NB4 (cell line): Measurements from ENCODE around the gene NPC2.

Source experiments
- DNase-seq: peaks from one replicate; pipeline ENCODE4 v3.0.0; 2010; ENCODE audit warnings: low read depth
- H3K4me3 ChIP-seq: one replicate; pipeline ENCODE4 v1.5.1; 2011; ENCODE audit warnings: mild to moderate bottlenecking, low read depth, low read length, moderate library complexity
- CTCF ChIP-seq: IDR thresholded peaks from one replicate; pipeline ENCODE4 v1.5.1; 2012; ENCODE audit warnings: low read depth, low read length
- MYC ChIP-seq: IDR thresholded peaks from 2 replicates; pipeline ENCODE4 v1.6.1; 2011; ENCODE audit warnings: low read depth, low read length
- POLR2A ChIP-seq: IDR thresholded peaks from 2 replicates; pipeline ENCODE4 v1.6.1; 2011; ENCODE audit warnings: mild to moderate bottlenecking; ENCODE audit not compliant: insufficient read length; ENCODE audit errors: extremely low read depth
- TF ChIP-seq, protein P1 (sequence below): IDR thresholded peaks from 2 replicates; pipeline ENCODE4 v1.6.1; 2011; ENCODE audit warnings: low read depth, low read length

The NPC2 gene

DNA sequence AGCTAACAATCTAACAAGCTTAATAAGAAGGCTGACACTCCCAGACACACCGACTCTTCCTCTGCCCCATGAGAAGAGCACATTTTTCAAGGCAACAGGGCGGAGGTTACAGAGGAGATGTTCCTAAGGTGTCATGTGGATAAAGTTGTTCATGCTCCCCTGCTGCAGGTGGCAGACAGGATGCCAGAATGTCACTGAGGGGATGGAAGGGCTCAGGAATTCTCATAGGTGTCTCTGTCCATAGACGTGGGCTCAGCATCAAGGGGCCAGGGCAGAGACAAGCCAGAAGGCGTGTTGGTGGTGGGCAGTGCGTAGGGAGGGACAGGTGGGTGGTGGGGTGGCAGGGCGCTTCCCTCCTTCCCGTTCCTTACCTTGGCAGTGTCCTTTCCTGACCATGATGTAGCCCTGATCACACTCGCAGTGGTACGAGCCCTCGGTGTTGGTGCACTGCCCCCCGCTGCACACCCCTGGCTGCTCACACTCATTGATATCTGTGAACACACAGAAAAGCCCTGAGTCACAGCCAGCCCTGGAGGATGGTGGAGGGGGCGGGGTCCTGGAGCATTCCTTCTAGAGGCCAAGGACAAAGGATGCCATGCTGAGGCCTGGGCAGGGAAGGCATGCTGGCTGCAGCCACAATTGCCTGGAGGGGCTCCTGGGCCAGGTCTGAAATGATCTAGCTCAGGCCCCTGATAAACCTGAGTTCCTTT lies 23.5 kb upstream of the NPC2 start:
- no peak overlapping the region for H3K4me3 ChIP-seq
- no peak for DNase-seq
- TF ChIP-seq CTCF (no peak), POLR2A (no peak), MYC (no peak)
- TF ChIP-seq, protein P1, sequence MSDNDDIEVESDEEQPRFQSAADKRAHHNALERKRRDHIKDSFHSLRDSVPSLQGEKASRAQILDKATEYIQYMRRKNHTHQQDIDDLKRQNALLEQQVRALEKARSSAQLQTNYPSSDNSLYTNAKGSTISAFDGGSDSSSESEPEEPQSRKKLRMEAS = no peak

DNA sequence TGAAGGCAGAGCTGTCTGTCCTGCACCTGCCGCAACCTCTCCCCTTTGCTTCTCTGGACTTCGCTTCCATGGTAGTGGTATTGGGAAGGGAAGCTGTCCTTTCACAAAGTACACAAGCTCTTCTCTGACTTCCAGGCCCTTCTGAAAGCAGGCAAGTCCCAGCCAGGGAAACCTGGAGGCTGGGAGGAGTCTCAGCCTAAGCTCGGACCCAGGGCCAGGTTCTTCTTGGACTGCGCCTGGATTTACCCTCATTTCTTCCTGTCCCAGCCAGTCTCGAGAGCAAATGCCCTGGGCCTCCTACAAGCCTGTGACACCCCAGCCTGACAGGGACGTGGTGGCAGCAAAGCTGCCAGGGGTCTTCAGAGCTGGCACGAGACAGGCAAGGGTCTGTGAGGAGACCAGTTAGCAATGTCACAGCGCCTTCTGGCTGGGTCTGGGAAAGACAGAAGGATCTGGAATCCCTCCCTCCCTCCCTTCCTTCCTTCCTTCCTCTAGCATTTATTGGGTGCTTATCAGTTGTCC lies 22.8 kb upstream of the NPC2 start:
- H3K4me3 ChIP-seq = no peak overlapping the region
- TF ChIP-seq, protein P1 = no peak
- TF ChIP-seq POLR2A = no peak
- no peak for TF ChIP-seq CTCF
- TF ChIP-seq MYC = no peak
- no peak for DNase-seq

- DNase-seq = peak; percentile 78
- peak overlapping the region; percentile 38 for H3K4me3 ChIP-seq
- TF ChIP-seq MYC = no peak
- TF ChIP-seq, protein P1 = no peak
- no peak for TF ChIP-seq CTCF
- no peak for TF ChIP-seq POLR2A
Observed at GRCh38 chr14:74514471-74514941, 21.4 kb upstream of the NPC2 start.

- peak; percentile 31 for DNase-seq
- TF ChIP-seq MYC = no peak
- no peak for TF ChIP-seq POLR2A
- TF ChIP-seq, protein P1 = no peak
- no peak for TF ChIP-seq CTCF
- H3K4me3 ChIP-seq = no peak overlapping the region
Observed at GRCh38 chr14:74511966-74512830, 19.1 kb upstream of the NPC2 start.

DNA sequence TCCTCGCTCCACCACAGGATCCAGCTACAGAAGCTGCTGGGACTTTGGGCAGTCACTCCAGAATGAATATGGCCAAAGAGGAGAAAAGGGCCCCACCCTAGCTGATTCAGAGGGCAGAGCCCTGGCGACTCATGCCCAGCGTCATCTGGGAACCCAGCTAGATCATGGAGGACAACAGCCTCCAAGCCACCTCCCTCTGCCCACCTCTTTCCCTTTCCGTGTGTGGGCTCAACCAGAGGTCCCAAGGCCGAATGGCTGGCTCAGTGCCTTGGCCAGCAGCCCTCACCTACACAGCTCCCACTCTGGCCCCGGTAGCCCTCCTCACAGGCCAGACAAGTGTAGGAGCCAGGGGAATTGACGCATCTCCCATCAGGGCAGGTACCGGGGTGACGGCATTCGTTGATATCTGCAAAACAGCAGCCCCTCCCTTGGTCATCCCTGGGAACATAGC lies 17.9 kb upstream of the NPC2 start:
- no peak overlapping the region for H3K4me3 ChIP-seq

More for the DNA sequence above, 17.9 kb upstream of the NPC2 start:
- TF ChIP-seq CTCF = no peak
- no peak for DNase-seq
